ENCODE data around the gene NES. TPM values are rescaled to one million over a fixed set of nuclear protein-coding genes. Genes with fewer than 3 reads are reported as not detected.

Gene NES
- total and polyA plus RNA-seq, 2 donors: 35.7 to 38.2 TPM

GRCh38 chr1:156693848-156694689, 16.9 kb upstream of the NES start:
- Histone ChIP-seq H3K4me1 (ENCODE audit: insufficient read depth) (no peaks in the 10 kb centered on the region), H3K4me3 (ENCODE audit: low read depth, low read length) (no peak overlapping the region), H3K36me3 (ENCODE audit: insufficient read depth) (no peaks in the 10 kb centered on the region), H3K27ac (ENCODE audit: low read depth) (peak overlapping the region; percentile 61)
- WGBS: 81% methylated on average over 12 of the region's 12 CpGs
- DNase-seq (ENCODE audit: extremely low spot score): no peak

- H3K4me1 ChIP-seq (ENCODE audit: insufficient read depth): no peaks in the 10 kb centered on the region
Observed at GRCh38 chr1:156692925-156693847, 16.0 kb upstream of the NES start.

GRCh38 chr1:156692441-156692924, 15.3 kb upstream of the NES start:
- no peak overlapping the region for H3K27ac ChIP-seq (ENCODE audit: low read depth)
- WGBS: 25% methylated on average over 13 of the region's 13 CpGs
- H3K36me3 ChIP-seq (ENCODE audit: insufficient read depth): no peaks in the 10 kb centered on the region
- no peaks in the 10 kb centered on the region for H3K4me1 ChIP-seq (ENCODE audit: insufficient read depth)
- no peak overlapping the region for H3K4me3 ChIP-seq (ENCODE audit: low read depth, low read length)
- DNase-seq (ENCODE audit: extremely low spot score): no peak

More at GRCh38 chr1:156692925-156693847, 16.0 kb upstream of the NES start:
- H3K4me3 ChIP-seq (ENCODE audit: low read depth, low read length): no peak overlapping the region
- no peak for DNase-seq (ENCODE audit: extremely low spot score)
- peak overlapping the region; percentile 42 for H3K27ac ChIP-seq (ENCODE audit: low read depth)
- H3K36me3 ChIP-seq (ENCODE audit: insufficient read depth): no peaks in the 10 kb centered on the region
- 48% methylated on average over 16 of the region's 16 CpGs for WGBS

GRCh38 chr1:156691665-156692440, 14.6 kb upstream of the NES start:
- DNase-seq (ENCODE audit: extremely low spot score): no peak
- Histone ChIP-seq H3K27ac (ENCODE audit: low read depth) (no peak overlapping the region), H3K4me3 (ENCODE audit: low read depth, low read length) (no peak overlapping the region), H3K4me1 (ENCODE audit: insufficient read depth) (no peaks in the 10 kb centered on the region), H3K36me3 (ENCODE audit: insufficient read depth) (no peaks in the 10 kb centered on the region)
- 47% methylated on average over 20 of the region's 20 CpGs for WGBS

- Histone ChIP-seq H3K4me1 (ENCODE audit: insufficient read depth) (no peaks in the 10 kb centered on the region), H3K36me3 (ENCODE audit: insufficient read depth) (no peaks in the 10 kb centered on the region), H3K4me3 (ENCODE audit: low read depth, low read length) (no peak overlapping the region), H3K27ac (ENCODE audit: low read depth) (no peak overlapping the region)
- DNase-seq (ENCODE audit: extremely low spot score): no peak
- WGBS: 70% methylated on average over 10 of the region's 10 CpGs
Observed at GRCh38 chr1:156691191-156691590, 14.0 kb upstream of the NES start.

- no peaks in the 10 kb centered on the region for H3K4me1 ChIP-seq (ENCODE audit: insufficient read depth)
- DNase-seq (ENCODE audit: extremely low spot score): no peak
- no peaks in the 10 kb centered on the region for H3K36me3 ChIP-seq (ENCODE audit: insufficient read depth)
- 61% methylated on average over 8 of the region's 8 CpGs for WGBS
- no peak overlapping the region for H3K4me3 ChIP-seq (ENCODE audit: low read depth, low read length)
- no peak overlapping the region for H3K27ac ChIP-seq (ENCODE audit: low read depth)
Observed at GRCh38 chr1:156690675-156691036, 13.4 kb upstream of the NES start.

GRCh38 chr1:156689953-156690674, 12.9 kb upstream of the NES start:
- no peak overlapping the region for H3K27ac ChIP-seq (ENCODE audit: low read depth)
- DNase-seq (ENCODE audit: extremely low spot score): no peak
- no peak overlapping the region for H3K4me3 ChIP-seq (ENCODE audit: low read depth, low read length)
- 25% methylated on average over 10 of the region's 10 CpGs for WGBS
- H3K4me1 ChIP-seq (ENCODE audit: insufficient read depth): no peaks in the 10 kb centered on the region
- no peaks in the 10 kb centered on the region for H3K36me3 ChIP-seq (ENCODE audit: insufficient read depth)

GRCh38 chr1:156689035-156689952, 12.1 kb upstream of the NES start:
- WGBS: under 1% methylated on average over 23 of the region's 23 CpGs
- Histone ChIP-seq H3K36me3 (ENCODE audit: insufficient read depth) (no peaks in the 10 kb centered on the region), H3K4me1 (ENCODE audit: insufficient read depth) (no peaks in the 10 kb centered on the region), H3K4me3 (ENCODE audit: low read depth, low read length) (no peak overlapping the region), H3K27ac (ENCODE audit: low read depth) (no peak overlapping the region)
- DNase-seq (ENCODE audit: extremely low spot score): no peak

GRCh38 chr1:156684227-156684782, 7.1 kb upstream of the NES start:
- 79% methylated on average over 5 of the region's 5 CpGs for WGBS
- DNase-seq (ENCODE audit: extremely low spot score): no peak
- Histone ChIP-seq H3K36me3 (ENCODE audit: insufficient read depth) (no peaks in the 10 kb centered on the region), H3K4me3 (ENCODE audit: low read depth, low read length) (no peak overlapping the region), H3K4me1 (ENCODE audit: insufficient read depth) (no peaks in the 10 kb centered on the region), H3K27ac (ENCODE audit: low read depth) (no peak overlapping the region)

GRCh38 chr1:156682166-156682890, 5.1 kb upstream of the NES start:
- no peaks in the 10 kb centered on the region for H3K36me3 ChIP-seq (ENCODE audit: insufficient read depth)
- H3K27ac ChIP-seq (ENCODE audit: low read depth): no peak overlapping the region
- WGBS: 71% methylated on average over 5 of the region's 5 CpGs
- no peak overlapping the region for H3K4me3 ChIP-seq (ENCODE audit: low read depth, low read length)
- no peak for DNase-seq (ENCODE audit: extremely low spot score)
- H3K4me1 ChIP-seq (ENCODE audit: insufficient read depth): no peaks in the 10 kb centered on the region

GRCh38 chr1:156681196-156681960, 4.2 kb upstream of the NES start:
- H3K4me1 ChIP-seq (ENCODE audit: insufficient read depth): no peaks in the 10 kb centered on the region
- no peaks in the 10 kb centered on the region for H3K36me3 ChIP-seq (ENCODE audit: insufficient read depth)
- H3K27ac ChIP-seq (ENCODE audit: low read depth): no peak overlapping the region
- H3K4me3 ChIP-seq (ENCODE audit: low read depth, low read length): no peak overlapping the region
- 79% methylated on average over 8 of the region's 8 CpGs for WGBS
- no peak for DNase-seq (ENCODE audit: extremely low spot score)
